K562 (cell line): ENCODE results near the gene RAB24. TPM values are rescaled to one million over a fixed set of nuclear protein-coding genes. Genes with fewer than 3 reads are reported as not detected.

Source experiments
- ATAC-seq: fragments of 200-7000 bp; cut with Tn5 transposase; 3 replicates; pipeline ENCODE4 v1.9.1; 2020; ENCODE audit warnings: moderate library complexity
- BruUV-seq: library from RNA; stranded (reverse); fragments of 400-500 nt; replicated peaks from 2 replicates; lab custom pipeline; 2021; lab: Mats Ljungman, UMichigan
- CTCF ChIA-PET: fragments of 300-600 bp; formaldehyde crosslinking; extraction: SDS; loops from one replicate; lab custom pipeline; 2021; ENCODE audit warnings: low intra/inter-chr PET ratio; lab: Yijun Ruan, JAX
- POLR2A ChIA-PET: fragments of 300-600, 350-650 bp; sonication (Branson Sonifier 250); formaldehyde crosslinking; extraction: SDS; loops from one replicate; lab custom pipeline; 2021; ENCODE audit warnings: antibody characterized with exemption, inconsistent platforms; lab: Yijun Ruan, JAX
- DNase-seq, 4 experiments: peaks; one replicate each; pipeline versions ENCODE4 v3.0.0 to v3.0.0-alpha.2; 2011 to 2018; ENCODE audit warnings: low spot score in 3 of 4, mixed read lengths in 3 of 4; ENCODE audit errors: extremely low read depth in 1 of 4
- FAIRE-seq: peaks from 2 replicates; lab custom pipeline; 2011; peaks lifted over from hg19 to GRCh38; lab: Jason Lieb, UNC
- H2AFZ ChIP-seq: 2 replicates; pipeline ENCODE4 v1.6.0; 2011; ENCODE audit warnings: low read depth, low read length, control low read depth, inconsistent platforms
- H3K27ac ChIP-seq: fragments of 200-600 bp; 3 replicates; pipeline ENCODE4 v1.8.0; 2011; ENCODE audit warnings: low read depth, mild to moderate bottlenecking, control low read depth, inconsistent platforms, low read length, moderate library complexity, mixed read lengths; ENCODE audit errors: extremely low read depth
- H3K27me3 ChIP-seq, 2 experiments: fragments of 300-600 bp in 1 of 2; 2 replicates in 1 of 2; 3 replicates in 1 of 2; pipeline versions ENCODE4 v1.6.0 to v1.8.0; 2011; ENCODE audit warnings: inconsistent platforms in 2 of 2, low read length in 2 of 2, mild to moderate bottlenecking in 1 of 2, mixed read lengths in 1 of 2, moderate library complexity in 1 of 2; ENCODE audit not compliant: control insufficient read depth in 2 of 2, insufficient read depth in 2 of 2
- H3K36me3 ChIP-seq: fragments of 300-600 bp; 3 replicates; pipeline ENCODE4 v1.8.0; 2011; ENCODE audit warnings: mild to moderate bottlenecking, low read length, inconsistent platforms; ENCODE audit not compliant: control insufficient read depth, insufficient read depth
- H3K4me1 ChIP-seq, 2 experiments: fragments of 200-600 bp in 1 of 2; replicated peaks in 1 of 2; 2 replicates in 1 of 2; 3 replicates in 1 of 2; pipeline versions ENCODE4 v1.5.1 to v1.8.0; 2011; ENCODE audit warnings: inconsistent platforms in 2 of 2, low read length in 2 of 2, mild to moderate bottlenecking in 1 of 2, mixed read lengths in 1 of 2, moderate library complexity in 1 of 2; ENCODE audit not compliant: control insufficient read depth in 2 of 2, insufficient read depth in 2 of 2
- H3K4me2 ChIP-seq: 2 replicates; pipeline ENCODE4 v1.6.1; 2011; ENCODE audit warnings: low read length, control low read depth, inconsistent platforms, mixed read lengths; ENCODE audit not compliant: insufficient read depth
- H3K4me3 ChIP-seq: fragments of 200-600 bp; sonication (generic), shearing (Covaris generic); 2 replicates; pipeline ENCODE4 v1.5.1; 2016; ENCODE audit warnings: control low read depth, inconsistent platforms
- H3K79me2 ChIP-seq: fragments of 200-600 bp; 3 replicates; pipeline ENCODE4 v1.8.0; 2011; ENCODE audit warnings: low read length, inconsistent platforms; ENCODE audit not compliant: control insufficient read depth, insufficient read depth
- H3K9ac ChIP-seq, 2 experiments: 2 replicates each; pipeline versions ENCODE4 v1.6.0 to v1.6.1; 2011; ENCODE audit warnings: low read depth in 2 of 2, low read length in 2 of 2, control low read depth in 1 of 2, inconsistent platforms in 1 of 2, mild to moderate bottlenecking in 1 of 2, mixed read lengths in 1 of 2; ENCODE audit not compliant: insufficient read depth in 1 of 2
- H3K9me1 ChIP-seq: one replicate; pipeline ENCODE4 v1.6.0; 2011; ENCODE audit warnings: inconsistent platforms, mild to moderate bottlenecking, low read length, moderate library complexity; ENCODE audit not compliant: control insufficient read depth, insufficient read depth
- H3K9me3 ChIP-seq: replicated peaks from 2 replicates; pipeline ENCODE4 v1.5.1; 2011; ENCODE audit warnings: low read depth, low read length, inconsistent platforms; ENCODE audit not compliant: control insufficient read depth, insufficient read depth
- H4K20me1 ChIP-seq: replicated peaks from 2 replicates; pipeline ENCODE4 v1.6.1; 2011; ENCODE audit warnings: low read length, inconsistent platforms, mixed read lengths; ENCODE audit not compliant: control insufficient read depth, insufficient read depth
- BMI1 ChIP-seq: fragments of 150-350 bp; IDR thresholded peaks from 2 replicates; pipeline ENCODE4 v1.6.1; 2014; ENCODE audit warnings: low read length
- C11orf30 ChIP-seq: fragments of 450-650 bp; IDR thresholded peaks from 2 replicates; pipeline ENCODE4 v1.6.1; 2016; ENCODE audit warnings: low read depth, mild to moderate bottlenecking
- FOXK1 ChIP-seq: sonication (generic); formaldehyde crosslinking; IDR thresholded peaks from 2 replicates; pipeline ENCODE4 v1.8.0; 2022; ENCODE audit warnings: missing genetic modification reagents, mild to moderate bottlenecking, borderline replicate concordance
- HNRNPK ChIP-seq: fragments of 200-400 bp; formaldehyde crosslinking; IDR thresholded peaks from one replicate; pipeline ENCODE4 v1.6.1; 2018; ENCODE audit warnings: mild to moderate bottlenecking, low read depth, low read length; ENCODE audit not compliant: poor library complexity, severe bottlenecking
- MED1 ChIP-seq: sonication (generic); formaldehyde crosslinking; IDR thresholded peaks from 2 replicates; pipeline ENCODE4 v1.8.1; 2023; ENCODE audit warnings: missing genetic modification reagents, borderline replicate concordance
- POLR2A ChIP-seq: fragments of 450-650 bp; conservative IDR thresholded peaks from 2 replicates; pipeline ENCODE4 v1.6.1; 2016
- SPI1 ChIP-seq: IDR thresholded peaks from 2 replicates; pipeline ENCODE4 v1.6.1; 2011; ENCODE audit warnings: low read depth, low read length, control low read depth, borderline replicate concordance
- TCF7 ChIP-seq: sonication (generic); IDR thresholded peaks from 2 replicates; pipeline ENCODE4 v1.6.1; 2016; ENCODE audit warnings: antibody characterized with exemption, borderline replicate concordance
- ZBTB7A ChIP-seq: IDR thresholded peaks from 2 replicates; pipeline ENCODE4 v1.6.1; 2011; ENCODE audit warnings: low read depth, mild to moderate bottlenecking, low read length, moderate library complexity, borderline replicate concordance; ENCODE audit not compliant: control insufficient read depth
- ZNF174 ChIP-seq: fragments of 250-450 bp; sonication (Bioruptor Pico); IDR thresholded peaks from 2 replicates; pipeline ENCODE4 v1.4.0; 2020; ENCODE audit warnings: mild to moderate bottlenecking
- ZNF436 ChIP-seq: fragments of 250-450, 450-650 bp; sonication (Bioruptor Pico); formaldehyde crosslinking; IDR thresholded peaks from 2 replicates; pipeline ENCODE4 v1.7.0; 2020; ENCODE audit warnings: mild to moderate bottlenecking
- WGBS: fragments of 100-300 bp; shearing (Covaris generic); methylation state at CpG from one replicate; pipeline ENCODE4 v1.1.6; 2016; ENCODE audit warnings: low coverage, mixed read lengths; ENCODE audit not compliant: insufficient coverage; ENCODE audit errors: missing lambda C conversion rate; 5-methylcytosine and 5-hydroxymethylcytosine counted together
- in situ Hi-C: fragments of 300-500 bp; cut with MboI; formaldehyde crosslinking; loops from 4 replicates; pipeline ENCODE4 v1.15.0; 2018; ENCODE audit warnings: inconsistent platforms, mixed read lengths
- intact Hi-C: fragments of 100-400 bp; cut with micrococcal nuclease; formaldehyde crosslinking; loops from 2 replicates; pipeline ENCODE4 v1.14.2; 2022
- polyA plus RNA-seq, 8 experiments: library from polyadenylated mRNA; depleted of rRNA in 4 of 8; stranded (reverse) in 5 of 8; unstranded in 3 of 8; fragments of >200 nt; fragmentation: Nextera tagmentation in 2 of 8; fragmentation: Illumina TruSeq in 1 of 8; extraction: Ambion mirVana in 2 of 8; extraction: Trizol in 1 of 8; gene quantifications; 2 replicates each; pipeline versions ENCODE4 v1.2.1 to v1.2.3, GENCODE V29; 2011 to 2014; ENCODE audit warnings: inconsistent platforms in 1 of 8, missing spikeins in 1 of 8
- total RNA-seq, 7 experiments: library from RNA; depleted of rRNA in 6 of 7; stranded (reverse); fragments of >200 nt in 6 of 7; fragmentation: Illumina TruSeq in 2 of 7; extraction: Trizol in 2 of 7; gene quantifications; 2 replicates each; pipeline versions ENCODE4 v1.2.1 to v1.2.3, GENCODE V29; 2011 to 2021; ENCODE audit warnings: low replicate concordance in 1 of 7
- TF ChIP-seq, protein P1 (sequence below), 2 experiments: fragments of 450-650 bp; formaldehyde crosslinking in 1 of 2; IDR thresholded peaks; 2 replicates each; pipeline versions ENCODE4 v1.4.0 to v1.6.1; 2014 to 2020; ENCODE audit warnings: mild to moderate bottlenecking in 2 of 2, borderline replicate concordance in 1 of 2, low read depth in 1 of 2

The RAB24 gene
- total and polyA plus RNA-seq, 9 of the 15 experiments (the other 6 are each of a cell fraction or from before 2014, with no cell fraction given): 13.9 to 107 (median 34.8) TPM

DNA sequence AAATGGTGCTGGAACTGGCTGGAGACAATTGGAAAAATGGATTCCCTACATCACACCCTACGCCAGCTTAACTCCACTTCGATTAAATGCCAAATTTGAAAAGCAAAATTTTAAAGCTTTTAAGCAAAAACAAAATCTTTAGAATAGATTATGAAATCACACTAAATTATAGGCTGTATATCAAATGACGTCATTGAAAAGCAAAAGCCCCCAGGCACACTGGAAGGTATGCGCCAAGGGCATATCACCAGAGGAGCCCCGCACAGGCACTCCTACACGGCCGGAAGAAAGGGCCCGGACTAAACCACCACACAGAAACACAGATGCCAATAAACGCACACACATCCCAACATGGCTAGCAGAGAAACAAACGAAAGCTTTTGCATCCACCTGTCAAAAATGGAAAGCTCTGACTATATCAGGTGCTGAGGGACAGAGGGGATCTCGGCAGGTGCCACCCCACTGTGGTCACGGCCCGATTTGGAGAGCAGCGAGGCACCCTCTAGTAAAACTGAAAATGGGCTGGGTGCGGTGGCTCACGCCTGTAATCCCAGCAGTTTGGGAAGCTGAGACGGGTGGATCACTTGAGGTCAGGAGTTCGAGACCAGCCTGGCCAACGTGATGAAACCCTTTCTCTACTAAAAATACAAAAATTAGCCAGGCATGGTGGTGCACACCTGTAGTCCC is 25.2 kb upstream of the RAB24 start:
- ChIA-PET POLR2A (interaction anchor here (0.9 to 1.1 kb wide), 3 partner anchors 13 to 23 kb away, joined by 3 to 4 read pairs (median 3); partner anchors contain the start of gene LMAN2), CTCF (no interaction called here)
- Histone ChIP-seq H2AFZ (no peak overlapping the region), H3K27ac (no peak overlapping the region), H3K79me2 (no peaks in the 10 kb centered on the region), H3K9ac (no peak overlapping the region), H3K27me3 (no peaks in the 10 kb centered on the region), H4K20me1 (no peaks in the 10 kb centered on the region), H3K9me1 (no peaks in the 10 kb centered on the region), H3K4me3 (no peak overlapping the region), H3K36me3 (peaks cover 53% of the 10 kb centered on the region; the same call in 2 of the 3 replicates), H3K4me2 (no peak overlapping the region), H3K9me3 (no peaks in the 10 kb centered on the region), H3K4me1 (peaks cover 0 to 7% of the 10 kb centered on the region in 2 experiments; a peak in 1 of 5 replicates)
- DNase-seq: no peak
- in situ Hi-C loops: no loop called here
- intact Hi-C loops: no loop called here
- BruUV-seq: no TSS peak
- no peak for FAIRE-seq
- ATAC-seq: no peak
- 88% methylated on average over 19 of the region's 19 CpGs for WGBS
- no peak for TF ChIP-seq BMI1
- no peak for TF ChIP-seq SPI1
- no peak for TF ChIP-seq ZNF174 (CRISPR knock-in tag)
- no peak for TF ChIP-seq C11orf30
- TF ChIP-seq ZNF436 (CRISPR knock-in tag): no peak
- no peak for TF ChIP-seq MED1
- no peak for TF ChIP-seq HNRNPK
- no peak for TF ChIP-seq POLR2A
- no peak for TF ChIP-seq TCF7
- TF ChIP-seq, protein P1, sequence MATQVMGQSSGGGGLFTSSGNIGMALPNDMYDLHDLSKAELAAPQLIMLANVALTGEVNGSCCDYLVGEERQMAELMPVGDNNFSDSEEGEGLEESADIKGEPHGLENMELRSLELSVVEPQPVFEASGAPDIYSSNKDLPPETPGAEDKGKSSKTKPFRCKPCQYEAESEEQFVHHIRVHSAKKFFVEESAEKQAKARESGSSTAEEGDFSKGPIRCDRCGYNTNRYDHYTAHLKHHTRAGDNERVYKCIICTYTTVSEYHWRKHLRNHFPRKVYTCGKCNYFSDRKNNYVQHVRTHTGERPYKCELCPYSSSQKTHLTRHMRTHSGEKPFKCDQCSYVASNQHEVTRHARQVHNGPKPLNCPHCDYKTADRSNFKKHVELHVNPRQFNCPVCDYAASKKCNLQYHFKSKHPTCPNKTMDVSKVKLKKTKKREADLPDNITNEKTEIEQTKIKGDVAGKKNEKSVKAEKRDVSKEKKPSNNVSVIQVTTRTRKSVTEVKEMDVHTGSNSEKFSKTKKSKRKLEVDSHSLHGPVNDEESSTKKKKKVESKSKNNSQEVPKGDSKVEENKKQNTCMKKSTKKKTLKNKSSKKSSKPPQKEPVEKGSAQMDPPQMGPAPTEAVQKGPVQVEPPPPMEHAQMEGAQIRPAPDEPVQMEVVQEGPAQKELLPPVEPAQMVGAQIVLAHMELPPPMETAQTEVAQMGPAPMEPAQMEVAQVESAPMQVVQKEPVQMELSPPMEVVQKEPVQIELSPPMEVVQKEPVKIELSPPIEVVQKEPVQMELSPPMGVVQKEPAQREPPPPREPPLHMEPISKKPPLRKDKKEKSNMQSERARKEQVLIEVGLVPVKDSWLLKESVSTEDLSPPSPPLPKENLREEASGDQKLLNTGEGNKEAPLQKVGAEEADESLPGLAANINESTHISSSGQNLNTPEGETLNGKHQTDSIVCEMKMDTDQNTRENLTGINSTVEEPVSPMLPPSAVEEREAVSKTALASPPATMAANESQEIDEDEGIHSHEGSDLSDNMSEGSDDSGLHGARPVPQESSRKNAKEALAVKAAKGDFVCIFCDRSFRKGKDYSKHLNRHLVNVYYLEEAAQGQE (IDR thresholded peaks at IDR 0.05; ENCODE audit: borderline replicate concordance): no peak
- TF ChIP-seq, protein P1 (CRISPR knock-in tag; IDR thresholded peaks at IDR 0.05; ENCODE audit: low read depth): no peak
- TF ChIP-seq FOXK1 (CRISPR knock-in tag): no peak
- no peak for TF ChIP-seq ZBTB7A
